Measurements from ENCODE around the gene RXFP1. TPM values are rescaled to one million over a fixed set of nuclear protein-coding genes. Genes with fewer than 3 reads are reported as not detected.

RXFP1 gene
- under 1 TPM in 1 of 4 donors, not detected in 3; 0.10 TPM for total RNA-seq

- no peak for DNase-seq (ENCODE audit: low spot score in 2 of 2)
- no peak for TF ChIP-seq POLR2A (IDR thresholded peaks at IDR 0.05)
- no peak for TF ChIP-seq CTCF (IDR thresholded peaks at IDR 0.05)
- intact Hi-C loops (cut with DNase I; ENCODE audit: low total_unique reads): no loop called here
- 40 to 44% methylated on average over 11 of the region's 11 CpGs for WGBS, 2 donors
- no peak within 1 kb of the TSS for H3K4me3 ChIP-seq (ENCODE audit: low read depth, poor library complexity, severe bottlenecking)
Measured at GRCh38 chr4:158521484-158522088, at the start of gene RXFP1. RXFP1 (plus strand) TSS chr4:158521882; CDS start chr4:158521977, 95 bp downstream.

GRCh38 chr4:158481811-158482210 is 39.9 kb upstream of the RXFP1 start:
- DNase-seq (ENCODE audit: low spot score in 2 of 2): no peak
- TF ChIP-seq CTCF (IDR thresholded peaks at IDR 0.05) (no peak), POLR2A (IDR thresholded peaks at IDR 0.05) (no peak)
- H3K4me3 ChIP-seq (ENCODE audit: low read depth, poor library complexity, severe bottlenecking): no peak overlapping the region
- intact Hi-C loops (cut with DNase I; ENCODE audit: low total_unique reads): no loop called here

- intact Hi-C loops (cut with DNase I; ENCODE audit: low total_unique reads): no loop called here
- DNase-seq (ENCODE audit: low spot score in 2 of 2): no peak
- no peak for TF ChIP-seq CTCF (IDR thresholded peaks at IDR 0.05)
- no peak for TF ChIP-seq POLR2A (IDR thresholded peaks at IDR 0.05)
- WGBS, 2 donors: 67 to 74% methylated on average over 4 of the region's 4 CpGs
- H3K4me3 ChIP-seq (ENCODE audit: low read depth, poor library complexity, severe bottlenecking): no peak overlapping the region
Measured at GRCh38 chr4:158484173-158484885, 37.4 kb upstream of the RXFP1 start.

GRCh38 chr4:158490629-158491028 is 31.1 kb upstream of the RXFP1 start:
- TF ChIP-seq POLR2A (IDR thresholded peaks at IDR 0.05): no peak
- no peak for TF ChIP-seq CTCF (IDR thresholded peaks at IDR 0.05)
- intact Hi-C loops (cut with DNase I; ENCODE audit: low total_unique reads): no loop called here
- H3K4me3 ChIP-seq (ENCODE audit: low read depth, poor library complexity, severe bottlenecking): no peak overlapping the region
- no peak for DNase-seq (ENCODE audit: low spot score in 2 of 2)

- DNase-seq (ENCODE audit: low spot score in 2 of 2): no peak
- intact Hi-C loops (cut with DNase I; ENCODE audit: low total_unique reads): no loop called here
- TF ChIP-seq POLR2A (IDR thresholded peaks at IDR 0.05) (no peak), CTCF (IDR thresholded peaks at IDR 0.05) (no peak)
- no peak overlapping the region for H3K4me3 ChIP-seq (ENCODE audit: low read depth, poor library complexity, severe bottlenecking)
Measured at GRCh38 chr4:158492391-158492790, 29.3 kb upstream of the RXFP1 start.
